Astrocyte of the cerebellum (primary cell): Measurements from ENCODE around the gene ABCA1.

Experiments
- DNase-seq: peaks from one replicate; pipeline ENCODE4 v3.0.0-alpha.2; 2011; ENCODE audit warnings: low read depth
- H3K4me3 ChIP-seq: 2 replicates; pipeline ENCODE4 v1.5.1; 2011; ENCODE audit warnings: mild to moderate bottlenecking, low read depth, low read length, moderate library complexity
- CTCF ChIP-seq: IDR thresholded peaks from 2 replicates; pipeline ENCODE4 v1.5.1; 2012; ENCODE audit warnings: low read length, low read depth, moderate library complexity, mild to moderate bottlenecking; ENCODE audit errors: missing control alignments
- in situ Hi-C: cut with HindIII; loops from 2 replicates; pipeline ENCODE4 v1.10.0; 2017; ENCODE audit warnings: low sequenced_read_pairs

ABCA1 gene

GRCh38 chr9:104748359-104749031 is 179.5 kb downstream of the ABCA1 start:
- TF ChIP-seq CTCF: no peak
- DNase-seq: no peak
- peak overlapping the region; percentile 88 for H3K4me3 ChIP-seq
- in situ Hi-C loops: no loop called here

DNA sequence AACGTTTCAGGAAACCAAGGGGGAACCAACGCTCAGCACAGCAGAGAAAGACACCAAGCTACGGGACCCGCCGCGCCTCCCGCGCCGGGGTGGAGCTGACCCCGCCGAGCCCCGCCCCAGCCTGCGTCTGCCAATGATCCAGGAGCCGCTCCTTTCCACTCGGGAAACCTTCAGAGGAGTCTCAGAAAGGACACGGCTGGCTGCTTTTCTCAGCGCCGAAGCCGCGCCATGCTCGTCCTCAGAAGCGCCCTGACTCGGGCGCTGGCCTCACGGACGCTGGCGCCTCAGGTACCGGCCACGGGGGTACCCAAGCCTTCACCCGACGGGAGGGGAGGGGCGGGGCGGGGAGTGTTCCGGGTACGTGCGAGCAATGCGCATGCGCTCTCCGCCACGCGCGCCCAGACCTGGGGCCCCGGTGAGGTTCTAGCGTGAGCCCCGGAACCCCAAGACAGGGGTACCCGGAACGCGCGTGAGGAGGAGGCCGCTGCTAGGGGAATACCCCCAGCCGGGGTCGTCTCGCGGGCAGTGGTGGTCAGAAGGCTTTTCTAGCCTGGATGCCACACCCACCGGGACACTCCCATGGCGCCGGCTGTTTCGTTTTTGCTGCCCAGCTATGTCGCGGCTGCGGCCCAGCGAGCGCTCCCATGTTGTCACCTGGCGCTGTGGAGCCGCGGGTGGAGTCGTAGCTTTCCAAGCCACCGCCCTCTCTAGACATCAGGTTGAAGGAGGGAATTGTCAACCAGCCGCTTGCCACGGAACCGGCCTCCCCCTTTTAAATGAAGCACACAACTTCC is 180.2 kb downstream of the ABCA1 start, which contains the start of gene NIPSNAP3A:
Gene NIPSNAP3A (plus strand): TSS at position 119 of the 794 bp plus-strand sequence. CDS start 110 bp downstream, at position 229.
- H3K4me3 ChIP-seq: peak within 1 kb of the TSS; percentile 88
- DNase-seq: no peak
- in situ Hi-C loops: no loop called here
- TF ChIP-seq CTCF: no peak

DNA sequence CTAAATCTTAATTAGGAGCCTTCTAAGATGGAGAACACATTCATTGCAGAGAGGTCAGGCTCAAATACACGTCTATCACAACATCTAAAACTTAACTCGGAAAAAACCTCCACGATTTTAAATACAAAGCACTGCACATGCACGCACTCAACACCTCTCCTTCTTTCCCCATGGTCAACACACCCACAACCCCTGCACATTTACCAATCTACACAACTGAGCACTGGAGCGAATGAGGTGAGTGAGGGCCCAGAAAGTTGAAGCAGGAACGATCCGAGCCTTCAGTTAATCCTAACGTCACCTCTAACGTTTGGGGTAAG is 180.8 kb downstream of the ABCA1 start:
- in situ Hi-C loops: no loop called here
- no peak for TF ChIP-seq CTCF
- DNase-seq: no peak
- peak overlapping the region; percentile 88 for H3K4me3 ChIP-seq

- in situ Hi-C loops: no loop called here
- no peak for TF ChIP-seq CTCF
- no peak for DNase-seq
- peak overlapping the region; percentile 88 for H3K4me3 ChIP-seq
Measured at GRCh38 chr9:104746798-104747197, 181.2 kb downstream of the ABCA1 start.

GRCh38 chr9:104746285-104746684 is 181.7 kb downstream of the ABCA1 start:
- in situ Hi-C loops: no loop called here
- TF ChIP-seq CTCF: no peak
- no peak overlapping the region for H3K4me3 ChIP-seq
- no peak for DNase-seq

GRCh38 chr9:104745852-104746251 is 182.1 kb downstream of the ABCA1 start:
- no peak overlapping the region for H3K4me3 ChIP-seq
- DNase-seq: no peak
- in situ Hi-C loops: no loop called here
- TF ChIP-seq CTCF: no peak
